GM19035 (cell line): Measurements from ENCODE around the gene SULT1C2.
"Not testable (repeated sequence)": the region's sequence is repeated elsewhere in the genome, so short reads cannot be mapped to it uniquely, and the experiment has no call there.

Source experiments
- ATAC-seq: cut with Tn5 transposase; IDR thresholded peaks from one replicate; pipeline ENCODE4 v1.9.1; 2021; ENCODE audit not compliant: unreplicated experiment

The SULT1C2 gene

DNA sequence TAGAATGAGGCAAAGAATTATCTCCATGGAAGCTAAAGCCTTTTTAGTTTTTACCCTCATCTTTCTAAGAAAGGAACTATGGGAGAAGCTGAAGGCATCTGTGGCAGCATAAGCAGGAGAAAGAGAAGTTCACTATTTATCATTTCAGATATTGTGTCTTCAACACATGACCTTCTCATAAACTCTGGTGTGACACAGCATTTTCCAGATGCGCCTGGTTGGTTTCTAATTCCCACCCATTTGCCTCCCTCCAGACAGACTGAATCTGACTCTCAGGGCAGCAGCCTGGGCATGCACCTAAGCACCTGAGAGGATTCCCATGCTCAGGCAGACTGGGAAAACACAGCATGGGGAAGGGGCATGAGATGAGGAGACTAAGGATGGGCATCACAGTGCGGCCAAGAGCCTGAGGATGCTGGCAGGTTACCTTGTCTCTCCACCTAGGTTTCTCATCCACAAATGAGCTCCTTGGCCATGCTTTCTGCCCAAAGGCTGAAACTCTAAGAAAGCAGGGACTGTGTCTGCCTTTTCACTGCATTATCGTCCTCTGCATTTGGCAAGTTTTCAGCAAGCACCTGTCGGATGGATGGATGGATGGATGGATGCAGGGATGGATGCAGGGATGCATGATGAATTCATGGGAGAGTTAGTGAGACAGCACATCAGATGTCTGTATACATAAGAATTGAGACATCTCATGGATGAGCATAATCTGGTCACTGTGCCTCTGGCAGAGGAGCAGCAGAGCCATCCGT, 60.3 kb downstream of the SULT1C2 start:
- no peak for ATAC-seq

DNA sequence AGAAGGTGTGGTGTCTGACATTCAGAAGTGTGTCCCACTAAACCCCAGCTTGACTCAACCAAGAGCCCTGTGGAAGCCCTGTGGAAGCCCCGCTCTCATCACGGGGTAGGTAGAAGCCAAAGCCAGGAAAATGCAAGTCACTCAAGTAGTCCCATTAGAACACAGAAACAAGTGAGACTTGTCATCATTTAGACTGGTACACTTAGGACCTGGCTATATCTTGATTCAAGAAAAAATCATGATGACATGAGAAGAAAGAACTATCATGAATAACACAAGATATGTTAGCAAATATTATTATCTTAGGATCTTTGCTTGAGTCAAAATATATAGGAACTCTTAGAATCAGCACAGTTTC, 60.9 kb downstream of the SULT1C2 start:
- no peak for ATAC-seq

DNA sequence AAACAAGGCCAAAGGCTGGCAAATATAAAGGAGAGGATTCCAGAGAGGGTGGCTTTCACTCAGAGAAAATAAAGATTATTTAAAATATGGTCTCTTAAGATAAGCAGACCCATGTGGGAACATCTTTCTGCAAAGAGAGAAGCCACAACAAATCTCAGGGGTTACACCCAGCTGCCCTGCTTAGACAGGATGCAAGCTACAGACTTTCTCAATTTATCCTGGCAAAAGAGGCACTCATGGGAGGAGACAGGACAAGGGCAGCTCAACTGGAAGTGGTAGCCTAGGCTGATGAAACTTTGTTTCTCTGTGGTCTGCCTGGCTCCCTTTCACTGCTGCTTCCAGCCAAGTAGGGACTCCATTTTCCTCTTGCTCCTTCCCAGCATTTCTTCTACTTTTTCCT, 63.2 kb downstream of the SULT1C2 start:
- no peak for ATAC-seq

DNA sequence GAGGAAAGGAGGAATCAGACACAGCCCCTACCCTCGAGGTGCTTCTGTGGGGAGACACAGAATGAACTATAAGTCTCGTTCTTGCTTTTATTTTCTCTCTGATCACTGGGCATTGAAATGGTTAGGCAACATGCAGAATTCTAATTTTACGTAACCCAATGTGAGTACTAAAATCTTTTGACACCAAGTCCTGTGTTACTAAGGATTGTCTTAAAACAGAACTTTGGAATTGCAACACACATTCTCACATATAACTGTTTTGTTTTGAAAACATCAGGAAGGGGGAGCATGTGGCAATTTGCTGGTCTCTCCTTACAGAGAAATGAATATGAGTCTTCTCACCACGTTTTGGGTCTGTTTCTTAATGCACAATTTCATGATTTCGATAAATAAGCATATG, 65.4 kb downstream of the SULT1C2 start:
- no peak for ATAC-seq

DNA sequence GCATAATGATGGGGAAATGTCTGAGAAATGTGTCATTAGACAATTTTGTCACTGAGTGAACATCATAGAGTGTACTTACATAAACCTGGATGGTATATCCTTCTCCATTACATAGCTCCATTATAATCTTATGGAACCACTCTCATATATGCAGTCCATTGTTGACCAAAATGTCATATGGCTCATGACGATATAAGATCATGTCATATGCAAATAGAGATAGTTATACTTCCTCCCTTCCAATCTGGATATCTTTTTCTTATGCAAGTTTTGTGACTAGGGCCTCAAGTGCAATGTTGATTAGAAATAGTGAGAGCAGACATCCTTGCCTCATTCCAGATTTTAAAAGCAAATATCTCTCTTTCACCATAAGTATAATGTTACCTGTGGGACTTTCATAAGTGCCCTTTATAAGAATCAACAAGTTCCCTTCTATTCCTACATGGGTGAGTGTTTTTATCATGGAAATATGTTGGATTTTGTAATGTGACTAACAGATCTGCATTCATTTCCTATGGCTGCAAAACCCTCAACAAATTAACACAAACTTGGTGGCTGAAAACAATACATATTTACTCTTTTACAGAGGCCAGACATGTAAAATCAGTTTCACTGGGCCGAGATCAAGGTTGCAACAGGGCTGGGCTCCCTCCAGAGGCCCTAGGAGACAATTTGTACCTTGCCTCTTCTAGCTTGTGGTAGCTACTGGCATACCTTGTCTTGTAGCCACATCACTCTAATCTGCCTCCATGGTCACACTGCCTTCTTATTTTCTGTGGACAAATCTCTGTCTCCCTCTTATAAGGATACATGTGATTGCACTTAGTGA, 67.4 kb downstream of the SULT1C2 start:
- ATAC-seq: no peak

DNA sequence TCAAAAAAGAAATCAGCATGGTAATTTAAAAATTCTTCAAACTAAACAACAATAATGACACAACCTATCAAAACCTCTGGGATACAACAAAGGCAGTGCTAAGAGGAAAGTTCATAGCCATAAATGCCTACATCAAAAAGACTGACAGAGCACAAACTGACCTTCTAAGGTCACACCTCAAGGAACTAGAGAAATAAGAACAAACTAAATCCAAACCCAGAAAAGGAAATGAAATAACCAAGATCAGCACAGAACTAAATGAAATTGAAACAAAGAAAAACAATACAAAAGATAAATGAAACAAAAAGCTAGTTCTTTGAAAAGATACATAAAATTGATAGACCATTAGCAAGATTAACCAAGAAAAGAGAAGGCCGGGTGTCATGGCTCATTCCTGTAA, 70.6 kb downstream of the SULT1C2 start:
- ATAC-seq: not testable (repeated sequence)
